Ovary (tissue), 9 donors: ENCODE data around the gene SLC35A1. TPM values are rescaled to one million over a fixed set of nuclear protein-coding genes. Genes with fewer than 3 reads are reported as not detected.

Experiments used
- DNase-seq, 5 donors: peaks; one replicate each; pipeline ENCODE4 v3.0.0-alpha.2; 2019 to 2020
- H3K27ac ChIP-seq, 2 donors: fragments of 200-600 bp; one replicate each; pipeline versions ENCODE4 v1.5.1 to v1.8.0; 2019 to 2022
- H3K27me3 ChIP-seq: fragments of 200-600 bp; one replicate; pipeline ENCODE4 v1.8.0; 2022
- H3K36me3 ChIP-seq: fragments of 200-600 bp; sonication (generic); one replicate; pipeline ENCODE4 v1.5.1; 2019
- H3K4me1 ChIP-seq: one replicate; pipeline ENCODE4 v1.8.1; 2013; ENCODE audit warnings: mild to moderate bottlenecking, moderate library complexity; ENCODE audit not compliant: insufficient read depth
- H3K4me3 ChIP-seq: fragments of 200-600 bp; sonication (generic); one replicate; pipeline ENCODE4 v1.5.1; 2017
- H3K9me3 ChIP-seq, 2 donors: fragments of 200-600 bp in 1 of 2; sonication (generic) in 1 of 2; one replicate each; pipeline versions ENCODE4 v1.5.1 to v1.8.1; 2013 to 2019; ENCODE audit warnings: mild to moderate bottlenecking in 1 of 2, moderate library complexity in 1 of 2
- CTCF ChIP-seq, 3 donors: fragments of 450-650 bp in 2 of 3; fragments of 200-600 bp in 1 of 3; IDR thresholded peaks; one replicate each; pipeline versions ENCODE4 v1.5.1 to v1.8.0; 2016 to 2022; ENCODE audit warnings: antibody characterized with exemption in 3 of 3, mild to moderate bottlenecking in 1 of 3
- EP300 ChIP-seq: sonication (generic); formaldehyde crosslinking; IDR thresholded peaks from one replicate; pipeline ENCODE4 v1.6.1; 2017; ENCODE audit warnings: antibody characterized with exemption
- POLR2A ChIP-seq: fragments of 450-650 bp; IDR thresholded peaks from one replicate; pipeline ENCODE4 v1.6.1; 2017; ENCODE audit warnings: antibody characterized with exemption, mild to moderate bottlenecking, moderate library complexity
- WGBS, 3 donors: extraction: QIAGEN DNeasy Blood & Tissue Kit in 1 of 3; methylation state at CpG; one replicate each; pipeline versions ENCODE4 v1.1.5 to v1.1.7; 2013 to 2017; 5-methylcytosine and 5-hydroxymethylcytosine counted together
- intact Hi-C, 4 donors: fragments of 100-400 bp; cut with DNase I; formaldehyde crosslinking; loops; one replicate each; pipeline versions ENCODE4 v1.11.0 to v1.15.1; 2022 to 2023
- polyA plus RNA-seq, 2 donors: library from polyadenylated mRNA; stranded (reverse); fragments of 200-250 nt in 1 of 2; fragments of 350-450 nt in 1 of 2; fragmentation: Illumina TruSeq in 1 of 2; extraction: RNeasy Lipid Tissue Mini Kit (QIAGEN cat#74804) in 1 of 2; gene quantifications; one replicate each; pipeline ENCODE4 v1.2.3, GENCODE V29; 2013 to 2014
- total RNA-seq, 7 donors: library from RNA; depleted of rRNA in 2 of 7; stranded (reverse); fragments of >200 nt in 2 of 7; fragmentation: NEBNext Ultra II Directional in 3 of 7; extraction: Animal tissue kit (Norgen Biotek cat#: 25700) in 3 of 7; gene quantifications; one replicate each; pipeline versions ENCODE4 v1.1.0 to v1.2.4, GENCODE V29; 2016 to 2023
- donor health status: DM: no; HTN: no; CAD: no; lungs with moderate emphysema.
- donor health status: DM: no; HTN: no; CAD: no.
- donor health status: Bipolar disorder and iron deficiency.
- donor health status: DM: yes; HTN: yes; CAD: no.
- donor health status: DM: no; HTN: no; CAD: no.
- donor health status: DM: yes; HTN: yes; CAD: no.

Gene SLC35A1
- total and polyA plus RNA-seq, 9 donors: 16.6 to 24.6 (median 21.6) TPM

DNA sequence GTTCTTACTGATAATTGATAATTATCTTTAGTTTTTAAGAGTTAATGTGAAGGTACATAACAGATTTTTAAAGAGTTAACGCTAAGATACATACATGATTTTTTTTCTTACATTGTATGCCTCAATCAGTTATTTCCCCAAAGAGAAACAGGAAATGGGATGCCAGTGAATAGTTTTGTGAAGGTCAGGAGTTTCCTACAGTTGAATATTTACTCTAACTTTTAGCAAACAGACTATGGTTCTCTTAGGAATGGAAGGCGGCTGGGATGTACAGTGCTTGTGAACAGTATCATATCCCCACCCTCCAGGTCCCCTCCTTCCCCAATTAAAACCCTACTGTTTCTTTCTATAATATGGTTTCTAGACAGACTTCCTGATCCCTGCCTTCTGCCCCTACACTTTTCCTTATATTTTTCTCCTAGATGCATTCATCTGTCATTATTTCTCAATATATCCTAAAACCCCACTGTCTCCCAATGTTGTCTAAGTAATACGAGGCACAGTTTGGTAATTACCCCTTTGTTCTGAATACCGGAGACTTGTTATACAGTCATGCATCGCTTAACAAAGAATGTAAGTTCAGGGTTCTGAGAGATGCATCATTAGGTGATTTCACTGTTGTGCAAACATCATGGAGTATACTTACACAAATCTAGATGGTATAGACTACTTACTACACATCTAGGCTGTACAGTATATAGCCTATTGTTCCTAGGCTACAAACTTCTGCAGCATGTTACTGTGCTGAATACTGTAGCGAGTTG is 29.2 kb downstream of the SLC35A1 start:
- intact Hi-C loops: no loop called here
- no peaks in the 10 kb centered on the region for H3K36me3 ChIP-seq
- no peak overlapping the region for H3K4me3 ChIP-seq
- 74 to 88% (median 82%) methylated on average over 6 of the region's 6 CpGs for WGBS, 3 donors
- no peak for DNase-seq
- H3K4me1 ChIP-seq: no peaks in the 10 kb centered on the region
- TF ChIP-seq CTCF (IDR thresholded peaks at IDR 0.05) (no peak), POLR2A (no peak), EP300 (no peak)
- no peaks in the 10 kb centered on the region for H3K27me3 ChIP-seq
- H3K9me3 ChIP-seq: no peaks in the 10 kb centered on the region
- no peak overlapping the region for H3K27ac ChIP-seq

- Histone ChIP-seq H3K9me3 (no peaks in the 10 kb centered on the region), H3K4me1 (no peaks in the 10 kb centered on the region), H3K36me3 (no peaks in the 10 kb centered on the region), H3K27ac (no peak overlapping the region), H3K27me3 (no peaks in the 10 kb centered on the region), H3K4me3 (no peak overlapping the region)
- TF ChIP-seq EP300 (no peak), CTCF (IDR thresholded peaks at IDR 0.05) (no peak), POLR2A (no peak)
- WGBS, 3 donors: 9 to 40% (median 20%) methylated on average over 1 of the region's 1 CpG
- intact Hi-C loops: no loop called here
- DNase-seq: no peak
These were observed 31.7 kb downstream of the SLC35A1 start for GRCh38 chr6:87504441-87504840.

- no peaks in the 10 kb centered on the region for H3K36me3 ChIP-seq
- H3K27me3 ChIP-seq: no peaks in the 10 kb centered on the region
- no peaks in the 10 kb centered on the region for H3K9me3 ChIP-seq
- TF ChIP-seq POLR2A (no peak), CTCF (IDR thresholded peaks at IDR 0.05) (no peak), EP300 (no peak)
- intact Hi-C loops: no loop called here
- 29 to 53% (median 49%) methylated on average over 2 of the region's 2 CpGs for WGBS, 3 donors
- no peak overlapping the region for H3K27ac ChIP-seq
- no peaks in the 10 kb centered on the region for H3K4me1 ChIP-seq
- no peak overlapping the region for H3K4me3 ChIP-seq
- DNase-seq: no peak
These were observed 42.1 kb downstream of the SLC35A1 start for GRCh38 chr6:87514831-87515230.

DNA sequence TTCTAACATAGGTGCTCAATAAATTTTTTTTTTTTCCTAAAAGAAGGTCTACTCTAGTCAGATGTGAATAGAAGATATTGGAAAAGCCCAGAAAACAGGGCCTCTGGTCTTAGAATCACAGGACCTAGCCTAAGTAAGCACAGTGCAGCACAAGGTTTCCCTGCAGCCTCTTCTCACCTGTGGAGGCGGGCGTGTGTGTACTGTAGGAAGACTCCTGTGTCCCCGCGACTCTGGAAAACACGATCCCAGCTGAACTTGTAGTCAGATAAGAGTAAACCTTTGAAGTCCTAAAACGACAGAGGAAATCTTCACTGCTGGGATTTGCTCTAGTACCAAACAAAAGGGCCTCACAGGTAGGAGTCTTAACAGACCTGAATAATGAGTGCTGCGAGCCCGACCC is 45.7 kb downstream of the SLC35A1 start:
- Histone ChIP-seq H3K9me3 (no peaks in the 10 kb centered on the region), H3K27ac (no peak overlapping the region), H3K36me3 (no peaks in the 10 kb centered on the region), H3K4me1 (no peaks in the 10 kb centered on the region), H3K27me3 (no peaks in the 10 kb centered on the region), H3K4me3 (no peak overlapping the region)
- intact Hi-C loops: no loop called here
- TF ChIP-seq CTCF (IDR thresholded peaks at IDR 0.05) (no peak), EP300 (no peak), POLR2A (no peak)
- no peak for DNase-seq
- 91 to 93% (median 91%) methylated on average over 8 of the region's 8 CpGs for WGBS, 3 donors
